Mesendoderm (in vitro differentiated cells): ENCODE data around the gene GOLGA8H.
"Not testable (repeated sequence)": the region's sequence is repeated elsewhere in the genome, so short reads cannot be mapped to it uniquely, and the experiment has no call there.

Experiments
- DNase-seq: peaks from one replicate; pipeline ENCODE4 v3.0.0; 2013
- H2AK5ac ChIP-seq: 2 replicates; pipeline ENCODE4 v1.6.1; 2013; ENCODE audit warnings: low read length, inconsistent platforms
- H2BK120ac ChIP-seq: 2 replicates; pipeline ENCODE4 v1.6.1; 2013; ENCODE audit warnings: low read depth, mild to moderate bottlenecking, low read length, moderate library complexity, mixed read lengths
- H2BK15ac ChIP-seq: replicated peaks from 2 replicates; pipeline ENCODE4 v1.6.1; 2013; ENCODE audit warnings: low read depth, mild to moderate bottlenecking, moderate library complexity
- H2BK5ac ChIP-seq: 2 replicates; pipeline ENCODE4 v1.6.1; 2013; ENCODE audit warnings: low read length, inconsistent platforms
- H3K18ac ChIP-seq: 2 replicates; pipeline ENCODE4 v1.6.1; 2013; ENCODE audit warnings: mild to moderate bottlenecking, low read length, mixed read lengths
- H3K23ac ChIP-seq: one replicate; pipeline ENCODE4 v1.6.1; 2013; ENCODE audit warnings: low read length
- H3K27ac ChIP-seq: 2 replicates; pipeline ENCODE4 v1.5.1; 2013; ENCODE audit warnings: low read depth, mild to moderate bottlenecking, inconsistent platforms, low read length, moderate library complexity
- H3K27me3 ChIP-seq: 2 replicates; pipeline ENCODE4 v1.6.1; 2013; ENCODE audit warnings: low read length, control low read depth, mild to moderate bottlenecking, inconsistent platforms; ENCODE audit not compliant: insufficient read depth, poor library complexity
- H3K36me3 ChIP-seq: 2 replicates; pipeline ENCODE4 v1.6.1; 2013; ENCODE audit warnings: low read length, inconsistent platforms; ENCODE audit not compliant: control insufficient read depth, insufficient read depth
- H3K4ac ChIP-seq: one replicate; pipeline ENCODE4 v1.6.1; 2013; ENCODE audit warnings: low read depth, mild to moderate bottlenecking, low read length, moderate library complexity
- H3K4me1 ChIP-seq: 2 replicates; pipeline ENCODE4 v1.6.1; 2013; ENCODE audit warnings: low read depth, low read length, inconsistent platforms; ENCODE audit not compliant: control insufficient read depth
- H3K4me2 ChIP-seq: 2 replicates; pipeline ENCODE4 v1.6.1; 2013; ENCODE audit warnings: low read length
- H3K4me3 ChIP-seq: 2 replicates; pipeline ENCODE4 v1.5.1; 2013; ENCODE audit warnings: mild to moderate bottlenecking, low read length
- H3K56ac ChIP-seq: one replicate; pipeline ENCODE4 v1.6.1; 2013; ENCODE audit warnings: low read length
- H3K79me1 ChIP-seq: 2 replicates; pipeline ENCODE4 v1.6.1; 2013; ENCODE audit warnings: low read length, inconsistent platforms
- H3K79me2 ChIP-seq: 2 replicates; pipeline ENCODE4 v1.6.1; 2013; ENCODE audit warnings: mild to moderate bottlenecking, low read length; ENCODE audit not compliant: control insufficient read depth, insufficient read depth
- H3K9ac ChIP-seq: 2 replicates; pipeline ENCODE4 v1.6.1; 2013; ENCODE audit warnings: low read length, inconsistent platforms
- H4K5ac ChIP-seq: one replicate; pipeline ENCODE4 v1.6.1; 2013; ENCODE audit warnings: low read length
- H4K8ac ChIP-seq: one replicate; pipeline ENCODE4 v1.6.1; 2013; ENCODE audit warnings: low read depth, mild to moderate bottlenecking, control low read depth, low read length, moderate library complexity
- WGBS: extraction: QIAGEN DNeasy Blood & Tissue Kit; methylation state at CpG from one replicate; pipeline ENCODE4 v1.1.7; 2013; ENCODE audit warnings: low lambda C conversion rate, missing lambda C conversion rate; ENCODE audit not compliant: insufficient coverage; ENCODE audit errors: extremely low coverage; 5-methylcytosine and 5-hydroxymethylcytosine counted together

The GOLGA8H gene

DNA sequence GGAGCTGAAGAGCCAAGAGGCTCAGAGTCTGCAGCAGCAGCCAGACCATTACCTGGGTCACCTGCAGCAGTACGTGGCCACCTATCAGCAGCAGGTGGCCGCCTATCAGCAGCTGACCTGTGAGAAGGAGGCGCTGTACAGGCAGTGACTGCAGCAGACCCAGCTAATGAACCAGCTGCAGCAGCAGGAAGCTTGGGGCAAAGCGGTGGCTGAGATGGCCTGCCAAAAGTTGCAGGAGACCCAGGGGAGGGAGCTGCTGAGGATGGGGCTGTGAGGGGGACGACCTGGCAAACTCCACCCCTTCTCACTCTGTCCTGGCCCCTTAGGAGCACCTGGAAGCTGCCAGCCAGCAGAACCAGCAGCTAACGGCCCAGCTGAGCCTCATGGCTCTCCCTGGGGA lies 8.4 kb downstream of the GOLGA8H start:
- not testable (repeated sequence) for H3K27me3 ChIP-seq, H2BK15ac ChIP-seq, H3K4me2 ChIP-seq, H3K18ac ChIP-seq, H3K4ac ChIP-seq, H3K36me3 ChIP-seq, H3K79me2 ChIP-seq, H3K56ac ChIP-seq, H3K27ac ChIP-seq, H3K4me1 ChIP-seq, H3K9ac ChIP-seq, H3K23ac ChIP-seq, H3K4me3 ChIP-seq, H2BK5ac ChIP-seq, H2AK5ac ChIP-seq, H4K5ac ChIP-seq, H3K79me1 ChIP-seq, H2BK120ac ChIP-seq, H4K8ac ChIP-seq, DNase-seq
- no CpG with 5 or more reads among the region's 6 CpGs for WGBS

DNA sequence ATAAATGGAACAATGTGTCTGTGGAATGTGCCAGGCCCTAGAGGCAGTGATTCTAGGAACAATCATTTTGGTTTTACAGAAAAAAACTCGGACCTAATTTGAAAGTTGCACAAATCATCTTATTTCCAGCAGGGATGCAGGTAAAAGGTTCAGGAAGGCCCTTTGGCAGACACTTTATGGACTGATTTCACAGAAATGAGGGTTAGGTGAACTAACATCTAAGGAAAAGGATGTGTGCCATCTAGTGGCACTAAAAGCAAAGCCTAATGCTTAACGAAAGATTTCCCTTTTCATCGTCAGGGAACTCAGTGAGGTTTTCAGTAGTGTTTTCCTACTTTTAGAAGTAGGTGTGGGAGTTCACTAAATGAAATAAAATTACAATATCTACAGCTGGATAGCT lies 17.5 kb downstream of the GOLGA8H start:
- not testable (repeated sequence) for H3K79me2 ChIP-seq, H3K9ac ChIP-seq, H3K4me3 ChIP-seq, H3K27me3 ChIP-seq, H3K4me1 ChIP-seq, H3K4me2 ChIP-seq, H3K4ac ChIP-seq, H3K36me3 ChIP-seq, H2BK120ac ChIP-seq, H4K5ac ChIP-seq, H3K18ac ChIP-seq, H3K23ac ChIP-seq, H4K8ac ChIP-seq, H3K27ac ChIP-seq, H2AK5ac ChIP-seq, H3K79me1 ChIP-seq, H3K56ac ChIP-seq, H2BK15ac ChIP-seq, H2BK5ac ChIP-seq
- DNase-seq, result peak; percentile 13
- no CpG with 5 or more reads among the region's 3 CpGs for WGBS

DNA sequence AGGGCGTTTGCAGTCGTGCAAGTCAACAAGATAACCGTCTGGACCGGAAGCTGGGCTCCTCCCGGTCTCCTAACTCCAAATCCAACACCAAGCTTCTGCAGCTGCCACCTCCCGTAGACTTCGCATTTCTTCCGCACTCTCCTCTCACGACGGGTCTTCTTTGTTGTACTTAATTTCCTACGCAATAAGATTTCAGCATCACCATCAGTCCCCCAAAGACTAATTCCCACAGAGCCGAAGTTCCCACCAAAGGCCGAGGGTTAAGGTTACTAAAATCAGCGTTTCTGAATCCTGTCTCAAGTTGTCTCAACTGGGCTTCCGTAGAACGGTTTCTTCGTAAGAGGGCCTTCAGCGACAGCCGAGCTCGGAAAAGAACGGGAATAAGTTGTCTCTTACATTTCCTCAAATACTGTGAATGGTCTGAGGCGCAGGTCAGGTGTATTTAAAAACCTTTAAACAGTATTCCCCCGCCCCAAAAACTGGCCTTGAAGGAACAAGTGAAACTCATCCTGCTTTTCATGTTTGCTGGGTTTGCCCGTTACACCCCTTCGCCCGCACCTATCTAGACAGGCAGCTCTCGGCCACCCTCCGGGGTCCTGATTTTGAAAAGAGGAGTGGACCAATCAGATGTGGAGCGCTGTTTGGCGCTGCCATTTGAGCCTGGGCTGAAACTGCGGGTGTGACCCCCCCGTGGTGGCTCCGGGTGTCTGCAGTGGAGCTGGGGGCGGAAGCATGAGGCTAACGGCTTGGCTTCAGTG lies 21.8 kb downstream of the GOLGA8H start, which contains the start of gene ARHGAP11B:
ARHGAP11B (plus strand) TSS at position 693 of the 758 bp plus-strand sequence.
- WGBS, result no CpG with 5 or more reads among the region's 35 CpGs
- H2BK5ac ChIP-seq, H3K4ac ChIP-seq, H3K79me1 ChIP-seq, H3K36me3 ChIP-seq, H3K27me3 ChIP-seq, H2BK120ac ChIP-seq, H3K23ac ChIP-seq, H3K4me2 ChIP-seq, H2AK5ac ChIP-seq, H2BK15ac ChIP-seq, H4K5ac ChIP-seq, H3K4me1 ChIP-seq: not testable (repeated sequence)
- Histone ChIP-seq H3K18ac (peak within 1 kb of the TSS; percentile 51), H3K56ac (peak within 1 kb of the TSS; percentile 98), H3K27ac (peak within 1 kb of the TSS; percentile 43), H3K9ac (peak within 1 kb of the TSS; percentile 98), H4K8ac (peak within 1 kb of the TSS; percentile 39), H3K79me2 (peaks cover 20% of the 10 kb centered on the region), H3K4me3 (peak within 1 kb of the TSS; percentile 94)
- peak; percentile 98 for DNase-seq

DNA sequence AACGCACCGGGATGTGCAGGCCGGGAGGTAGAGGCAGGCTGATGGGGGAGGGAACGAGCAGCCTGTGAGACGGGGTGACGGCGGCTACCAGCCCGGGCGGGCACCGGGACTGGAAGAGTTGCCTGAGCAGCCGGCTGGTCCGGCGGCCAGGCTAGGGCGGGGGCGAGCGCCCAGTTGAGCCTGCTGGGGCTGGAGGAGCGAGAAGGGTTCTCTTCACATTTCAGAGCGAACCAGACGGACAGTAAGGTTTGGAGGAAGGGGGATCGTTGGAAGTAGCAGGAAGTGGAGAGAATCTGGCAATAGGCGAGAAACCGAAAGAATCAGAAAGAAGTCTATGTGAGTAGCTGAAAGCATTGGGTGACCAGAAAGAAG lies 22.4 kb downstream of the GOLGA8H start:
- H4K5ac ChIP-seq, H3K23ac ChIP-seq, H3K27me3 ChIP-seq, H3K4ac ChIP-seq, H3K79me1 ChIP-seq, H2AK5ac ChIP-seq, H2BK15ac ChIP-seq, H3K4me2 ChIP-seq, H3K36me3 ChIP-seq, H2BK120ac ChIP-seq, H4K8ac ChIP-seq, H2BK5ac ChIP-seq, H3K27ac ChIP-seq, H3K4me1 ChIP-seq: not testable (repeated sequence)
- no CpG with 5 or more reads among the region's 22 CpGs for WGBS
- Histone ChIP-seq H3K9ac (peak overlapping the region; percentile 98), H3K18ac (peak overlapping the region; percentile 9), H3K56ac (peak overlapping the region; percentile 98), H3K79me2 (peaks cover 20% of the 10 kb centered on the region), H3K4me3 (peak overlapping the region; percentile 94)
- peak; percentile 42 for DNase-seq

DNA sequence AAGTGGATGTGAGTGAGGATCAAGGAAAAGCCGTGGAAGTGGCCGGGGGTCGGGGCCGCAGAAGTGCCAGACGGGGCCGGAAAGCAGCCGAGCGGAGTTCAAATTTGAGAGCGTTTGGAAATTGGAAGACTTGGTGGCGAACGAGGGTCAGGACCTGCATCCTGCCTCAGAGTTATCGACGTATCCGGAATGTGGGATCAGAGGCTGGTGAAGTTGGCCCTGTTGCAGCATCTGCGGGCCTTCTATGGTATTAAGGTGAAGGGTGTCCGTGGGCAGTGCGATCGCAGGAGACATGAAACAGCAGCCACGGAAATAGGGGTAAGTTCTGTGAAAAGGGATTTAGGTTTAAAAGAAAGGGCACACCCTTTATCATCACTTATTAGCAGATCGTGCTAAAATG lies 22.8 kb downstream of the GOLGA8H start:
- DNase-seq, result peak; percentile 21
- H2BK15ac ChIP-seq, H3K27ac ChIP-seq, H2BK5ac ChIP-seq, H3K4me2 ChIP-seq, H3K36me3 ChIP-seq, H3K27me3 ChIP-seq, H2BK120ac ChIP-seq, H3K18ac ChIP-seq, H3K4me3 ChIP-seq, H4K8ac ChIP-seq, H3K79me1 ChIP-seq, H3K4me1 ChIP-seq, H2AK5ac ChIP-seq, H3K23ac ChIP-seq, H4K5ac ChIP-seq, H3K4ac ChIP-seq: not testable (repeated sequence)
- H3K56ac ChIP-seq, result peak overlapping the region; percentile 98
- no CpG with 5 or more reads among the region's 20 CpGs for WGBS
- peaks cover 20% of the 10 kb centered on the region for H3K79me2 ChIP-seq
- peak overlapping the region; percentile 98 for H3K9ac ChIP-seq
